Loucy (cell line): ENCODE results near the gene RITA1.

Experiments
- H2AFZ ChIP-seq: fragments of 200-600 bp; sonication (generic); 2 replicates; pipeline ENCODE4 v1.6.0; 2016; ENCODE audit warnings: antibody characterized with exemption, mild to moderate bottlenecking, low read length, moderate library complexity
- H3F3A ChIP-seq: fragments of 200-600 bp; 2 replicates; pipeline ENCODE4 v1.6.0; 2016; ENCODE audit warnings: antibody characterized with exemption, low read depth, mild to moderate bottlenecking
- H3K27me3 ChIP-seq: fragments of 200-600 bp; sonication (generic); 2 replicates; pipeline ENCODE4 v1.6.1; 2014; ENCODE audit warnings: low read length, mild to moderate bottlenecking; ENCODE audit not compliant: insufficient read depth, poor library complexity, severe bottlenecking
- H3K36me3 ChIP-seq: fragments of 200-600 bp; sonication (generic); 2 replicates; pipeline ENCODE4 v1.6.1; 2016; ENCODE audit warnings: low read length; ENCODE audit not compliant: insufficient read depth
- H3K4me1 ChIP-seq: fragments of 200-600 bp; sonication (generic); 2 replicates; pipeline ENCODE4 v1.5.1; 2014; ENCODE audit warnings: low read length, mild to moderate bottlenecking; ENCODE audit not compliant: insufficient read depth, poor library complexity, severe bottlenecking
- H3K4me2 ChIP-seq: fragments of 200-600 bp; sonication (generic); 2 replicates; pipeline ENCODE4 v1.6.0; 2014; ENCODE audit warnings: antibody characterized with exemption, low read length, low read depth, mild to moderate bottlenecking; ENCODE audit not compliant: poor library complexity, severe bottlenecking
- H3K4me3 ChIP-seq: fragments of 200-600 bp; sonication (generic); 2 replicates; pipeline ENCODE4 v1.5.1; 2014; ENCODE audit warnings: low read length, mild to moderate bottlenecking, mixed read lengths; ENCODE audit not compliant: poor library complexity, severe bottlenecking
- H3K79me2 ChIP-seq: fragments of 200-600 bp; sonication (generic); 2 replicates; pipeline ENCODE4 v1.6.1; 2014; ENCODE audit warnings: low read length; ENCODE audit not compliant: insufficient read depth
- H3K9ac ChIP-seq: fragments of 200-600 bp; sonication (generic); 2 replicates; pipeline ENCODE4 v1.6.0; 2014; ENCODE audit warnings: mild to moderate bottlenecking, low read depth, low read length, moderate library complexity; ENCODE audit not compliant: poor library complexity, severe bottlenecking
- H3K9me2 ChIP-seq: fragments of 200-600 bp; sonication (generic); replicated peaks from 2 replicates; pipeline ENCODE4 v1.6.1; 2016; ENCODE audit warnings: low read depth, low read length, mixed read lengths
- H3K9me3 ChIP-seq: fragments of 200-600 bp; sonication (generic); 2 replicates; pipeline ENCODE4 v1.6.1; 2014; ENCODE audit warnings: mild to moderate bottlenecking, antibody characterized with exemption, low read length, low read depth; ENCODE audit not compliant: insufficient read depth
- H4K20me1 ChIP-seq: fragments of 200-600 bp; sonication (generic); 2 replicates; pipeline ENCODE4 v1.6.0; 2014; ENCODE audit warnings: antibody characterized with exemption, low read length, mild to moderate bottlenecking; ENCODE audit not compliant: insufficient read depth, poor library complexity, severe bottlenecking
- EZH2phosphoT487 ChIP-seq: fragments of 200-600 bp; IDR thresholded peaks from 2 replicates; pipeline ENCODE4 v1.6.1; 2018; ENCODE audit warnings: antibody characterized with exemption, mild to moderate bottlenecking, moderate library complexity, borderline replicate concordance
- TF ChIP-seq, protein P1 (sequence below): fragments of 200-600 bp; sonication (generic); conservative IDR thresholded peaks from 2 replicates; pipeline ENCODE4 v1.5.1; 2014; ENCODE audit warnings: mild to moderate bottlenecking, antibody characterized with exemption, low read length

RITA1 gene

DNA sequence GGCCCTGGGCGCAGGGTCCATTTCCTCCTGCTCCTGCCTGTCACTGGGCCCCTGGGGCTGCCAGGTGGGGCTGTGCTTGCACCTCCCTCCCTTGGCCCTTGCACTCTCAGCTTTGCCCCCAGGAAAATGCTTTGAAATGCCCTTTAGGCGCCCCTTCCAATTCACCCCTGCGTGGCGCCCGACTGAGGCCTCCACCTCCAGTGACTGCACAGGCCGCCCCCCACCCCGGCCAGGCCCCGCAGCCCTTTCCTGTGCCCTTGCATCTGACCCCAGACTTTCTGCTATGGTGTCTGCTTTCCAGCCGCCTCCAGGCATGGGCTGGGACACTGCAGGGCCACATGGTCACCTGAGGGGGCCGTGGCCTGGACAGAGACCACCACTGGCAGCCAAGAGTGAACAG, 17.7 kb upstream of the RITA1 start:
- no peaks in the 10 kb centered on the region for H3K4me1 ChIP-seq
- TF ChIP-seq EZH2phosphoT487 = no peak
- H3F3A ChIP-seq = no peaks in the 10 kb centered on the region
- no peak overlapping the region for H3K4me3 ChIP-seq
- no peaks in the 10 kb centered on the region for H3K79me2 ChIP-seq
- H3K4me2 ChIP-seq = no peak overlapping the region
- no peaks in the 10 kb centered on the region for H3K9me2 ChIP-seq
- no peak overlapping the region for H3K9ac ChIP-seq
- no peak overlapping the region for H2AFZ ChIP-seq
- peaks cover 90% of the 10 kb centered on the region; the same call in 1 of the 2 replicates for H3K36me3 ChIP-seq
- H4K20me1 ChIP-seq = no peaks in the 10 kb centered on the region
- no peaks in the 10 kb centered on the region for H3K9me3 ChIP-seq
- H3K27me3 ChIP-seq = no peaks in the 10 kb centered on the region

DNA sequence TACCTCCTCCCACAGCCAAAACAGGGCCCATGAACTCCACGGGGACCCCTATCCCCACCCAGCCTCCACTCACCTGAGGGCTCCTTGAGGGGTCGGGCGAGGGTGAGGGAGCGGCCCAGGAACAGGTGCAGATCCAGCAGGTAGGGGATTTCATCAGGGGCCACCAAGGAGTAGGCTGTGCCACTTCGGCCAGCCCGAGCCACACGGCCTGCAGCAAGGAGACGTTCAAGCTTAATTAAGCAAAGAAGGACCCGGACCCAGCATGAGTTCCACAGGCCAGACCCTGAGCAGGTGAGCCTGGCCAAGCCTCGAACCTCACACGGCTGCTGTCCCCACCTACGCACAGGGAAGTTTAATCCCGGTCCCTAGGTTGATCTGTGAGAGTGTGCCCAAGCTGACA, 15.8 kb upstream of the RITA1 start:
- Histone ChIP-seq H3K4me3 (no peak overlapping the region), H3K9me2 (no peaks in the 10 kb centered on the region), H3K9ac (no peak overlapping the region), H3K4me1 (no peaks in the 10 kb centered on the region), H3K9me3 (no peaks in the 10 kb centered on the region), H3F3A (no peaks in the 10 kb centered on the region), H3K36me3 (peaks cover 93% of the 10 kb centered on the region; the same call in 1 of the 2 replicates), H2AFZ (no peak overlapping the region), H3K27me3 (no peaks in the 10 kb centered on the region), H3K4me2 (no peak overlapping the region), H4K20me1 (no peaks in the 10 kb centered on the region), H3K79me2 (no peaks in the 10 kb centered on the region)
- TF ChIP-seq, protein P1, sequence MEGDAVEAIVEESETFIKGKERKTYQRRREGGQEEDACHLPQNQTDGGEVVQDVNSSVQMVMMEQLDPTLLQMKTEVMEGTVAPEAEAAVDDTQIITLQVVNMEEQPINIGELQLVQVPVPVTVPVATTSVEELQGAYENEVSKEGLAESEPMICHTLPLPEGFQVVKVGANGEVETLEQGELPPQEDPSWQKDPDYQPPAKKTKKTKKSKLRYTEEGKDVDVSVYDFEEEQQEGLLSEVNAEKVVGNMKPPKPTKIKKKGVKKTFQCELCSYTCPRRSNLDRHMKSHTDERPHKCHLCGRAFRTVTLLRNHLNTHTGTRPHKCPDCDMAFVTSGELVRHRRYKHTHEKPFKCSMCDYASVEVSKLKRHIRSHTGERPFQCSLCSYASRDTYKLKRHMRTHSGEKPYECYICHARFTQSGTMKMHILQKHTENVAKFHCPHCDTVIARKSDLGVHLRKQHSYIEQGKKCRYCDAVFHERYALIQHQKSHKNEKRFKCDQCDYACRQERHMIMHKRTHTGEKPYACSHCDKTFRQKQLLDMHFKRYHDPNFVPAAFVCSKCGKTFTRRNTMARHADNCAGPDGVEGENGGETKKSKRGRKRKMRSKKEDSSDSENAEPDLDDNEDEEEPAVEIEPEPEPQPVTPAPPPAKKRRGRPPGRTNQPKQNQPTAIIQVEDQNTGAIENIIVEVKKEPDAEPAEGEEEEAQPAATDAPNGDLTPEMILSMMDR = no peak
- TF ChIP-seq EZH2phosphoT487 = no peak

DNA sequence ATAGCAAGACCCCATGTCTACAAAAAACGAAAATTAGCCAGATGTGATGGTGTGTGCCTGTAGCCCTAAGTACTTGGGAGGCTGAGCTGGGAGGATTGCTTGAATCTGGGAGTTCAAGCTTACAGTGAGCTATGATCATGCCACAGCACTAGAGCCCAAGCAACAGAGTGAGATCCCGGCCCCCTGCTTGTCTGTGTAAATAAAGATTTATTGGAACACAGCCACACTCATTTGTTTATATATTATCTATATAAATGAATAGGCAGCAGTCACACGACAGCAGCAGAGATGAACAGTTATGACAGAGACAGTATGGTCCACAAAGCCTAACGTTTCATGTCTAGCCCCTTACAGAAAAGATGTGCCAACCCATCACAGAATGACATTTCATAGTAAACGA, 15.1 kb upstream of the RITA1 start:
- H3K4me3 ChIP-seq = no peak overlapping the region
- H3K4me1 ChIP-seq = no peaks in the 10 kb centered on the region
- TF ChIP-seq, protein P1 = no peak
- no peak for TF ChIP-seq EZH2phosphoT487
- H3F3A ChIP-seq = no peaks in the 10 kb centered on the region
- no peak overlapping the region for H2AFZ ChIP-seq
- no peaks in the 10 kb centered on the region for H3K27me3 ChIP-seq
- H3K9me3 ChIP-seq = no peaks in the 10 kb centered on the region
- H3K9me2 ChIP-seq = no peaks in the 10 kb centered on the region
- H3K79me2 ChIP-seq = no peaks in the 10 kb centered on the region
- H3K9ac ChIP-seq = no peak overlapping the region
- no peak overlapping the region for H3K4me2 ChIP-seq
- peaks cover 90% of the 10 kb centered on the region; the same call in 1 of the 2 replicates for H3K36me3 ChIP-seq
- H4K20me1 ChIP-seq = no peaks in the 10 kb centered on the region

DNA sequence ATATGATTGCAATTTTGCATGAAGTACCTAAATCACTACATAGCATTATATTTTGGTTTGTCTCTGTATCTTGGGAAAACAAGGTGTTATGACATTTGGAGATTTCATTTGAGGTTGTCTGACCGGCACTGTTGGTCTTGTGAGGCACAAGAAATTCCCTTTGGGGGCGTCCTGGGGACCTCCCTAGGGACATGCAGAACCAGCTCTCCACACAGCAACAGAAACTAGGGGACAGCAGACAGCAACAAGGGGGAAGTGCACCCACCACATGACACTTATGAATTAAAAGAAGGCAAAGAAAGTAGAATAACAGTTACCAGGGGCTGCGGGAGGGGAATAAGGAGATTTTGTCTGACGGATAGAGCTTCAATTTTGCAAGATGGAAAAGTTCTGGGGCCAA, 14.6 kb upstream of the RITA1 start:
- Histone ChIP-seq H3K36me3 (peaks cover 85% of the 10 kb centered on the region; the same call in 1 of the 2 replicates), H3K4me1 (no peaks in the 10 kb centered on the region), H3K9me3 (no peaks in the 10 kb centered on the region), H3K4me2 (no peak overlapping the region), H4K20me1 (no peaks in the 10 kb centered on the region), H3K4me3 (no peak overlapping the region), H3K9me2 (no peaks in the 10 kb centered on the region), H3K79me2 (no peaks in the 10 kb centered on the region), H3K9ac (no peak overlapping the region), H3K27me3 (no peaks in the 10 kb centered on the region), H3F3A (no peaks in the 10 kb centered on the region), H2AFZ (no peak overlapping the region)
- TF ChIP-seq EZH2phosphoT487 = no peak
- TF ChIP-seq, protein P1 = no peak
